ENCODE results near the gene SOHLH2. TPM values are rescaled to one million over a fixed set of nuclear protein-coding genes. Genes with fewer than 3 reads are reported as not detected.

SOHLH2 gene
- polyA plus RNA-seq, 1 donor from 2014 or later = 4.5 TPM

DNA sequence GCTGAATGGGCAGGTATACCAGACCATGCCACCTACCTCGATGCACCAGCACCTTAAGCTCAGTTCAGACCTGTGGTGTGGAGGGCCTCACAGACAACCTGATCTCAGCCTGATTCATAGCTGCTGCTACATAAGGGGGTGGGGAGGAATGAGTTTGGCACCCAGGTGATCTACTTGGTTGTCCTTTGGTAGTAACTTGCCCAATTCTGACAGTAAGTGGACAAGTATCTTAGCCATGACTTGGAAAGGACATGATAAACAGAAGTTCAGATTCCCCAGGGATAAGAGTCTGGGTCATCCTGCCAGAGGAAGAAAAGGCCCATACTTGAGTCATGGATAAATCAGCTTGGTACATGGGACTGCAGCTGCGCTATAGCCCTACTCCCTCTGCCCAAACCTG lies 28.4 kb upstream of the SOHLH2 start:
- H3K4me3 ChIP-seq (ENCODE audit: low read length) = no peak overlapping the region
- H3F3A ChIP-seq (ENCODE audit: insufficient read depth, low read length, poor library complexity, severe bottlenecking) = no peaks in the 10 kb centered on the region
- H3K79me2 ChIP-seq (replicated peaks; ENCODE audit: insufficient read depth, low read length) = no peaks in the 10 kb centered on the region
- H2AFZ ChIP-seq (ENCODE audit: low read depth, low read length) = no peak overlapping the region
- no peaks in the 10 kb centered on the region for H3K9me2 ChIP-seq (ENCODE audit: insufficient read depth, low read length)
- no peaks in the 10 kb centered on the region for H4K20me1 ChIP-seq (ENCODE audit: insufficient read depth)
- peaks cover 10% of the 10 kb centered on the region for H3K9me3 ChIP-seq (ENCODE audit: low read length)
- H3K27me3 ChIP-seq (ENCODE audit: insufficient read depth, low read depth, low read length) = no peaks in the 10 kb centered on the region
- H3K9ac ChIP-seq (ENCODE audit: low read length) = no peak overlapping the region
- no peaks in the 10 kb centered on the region for H3K36me3 ChIP-seq (ENCODE audit: insufficient read depth, low read length)
- no peak for TF ChIP-seq EP300 (conservative IDR thresholded peaks at IDR 0.05; ENCODE audit: poor library complexity, severe bottlenecking)
- TF ChIP-seq TAF1 (IDR thresholded peaks at IDR 0.05; ENCODE audit: low read depth) = no peak
- TF ChIP-seq EZH2 (IDR thresholded peaks at IDR 0.05; ENCODE audit: borderline replicate concordance, insufficient read depth, low read length, poor library complexity, severe bottlenecking) = no peak
- TF ChIP-seq MXI1 (conservative IDR thresholded peaks at IDR 0.05; ENCODE audit: poor library complexity, severe bottlenecking) = no peak
- no peak overlapping the region for H3K27ac ChIP-seq (ENCODE audit: low read length)
- no peak overlapping the region for H3K4me2 ChIP-seq (ENCODE audit: low read length)

DNA sequence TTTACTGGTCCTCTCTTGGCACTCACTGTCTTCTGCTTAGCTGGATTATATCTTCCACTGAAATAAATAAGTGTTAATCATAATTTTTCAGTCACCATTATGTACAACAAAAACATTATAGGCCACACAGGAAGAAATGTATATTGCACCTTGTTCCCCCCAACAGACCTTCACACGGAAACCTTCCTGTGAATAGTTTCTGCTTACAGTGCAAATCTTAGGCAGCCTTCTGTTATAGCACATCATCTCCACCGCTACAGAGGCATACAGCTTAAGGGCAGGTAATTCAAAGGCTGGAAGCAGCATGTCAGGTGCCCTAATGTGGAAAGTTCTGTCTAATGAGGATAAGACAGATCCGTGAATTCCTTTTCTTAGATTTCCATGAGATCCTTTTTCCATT lies 16.9 kb upstream of the SOHLH2 start:
- Histone ChIP-seq H3K4me3 (ENCODE audit: low read length) (no peak overlapping the region), H3K27ac (ENCODE audit: low read length) (no peak overlapping the region), H3K27me3 (ENCODE audit: insufficient read depth, low read depth, low read length) (no peaks in the 10 kb centered on the region), H3K36me3 (ENCODE audit: insufficient read depth, low read length) (no peaks in the 10 kb centered on the region), H3K9me2 (ENCODE audit: insufficient read depth, low read length) (no peaks in the 10 kb centered on the region), H4K20me1 (ENCODE audit: insufficient read depth) (no peaks in the 10 kb centered on the region), H3K4me2 (ENCODE audit: low read length) (no peak overlapping the region), H2AFZ (ENCODE audit: low read depth, low read length) (no peak overlapping the region), H3K9me3 (ENCODE audit: low read length) (no peaks in the 10 kb centered on the region), H3K79me2 (replicated peaks; ENCODE audit: insufficient read depth, low read length) (no peaks in the 10 kb centered on the region), H3F3A (ENCODE audit: insufficient read depth, low read length, poor library complexity, severe bottlenecking) (no peaks in the 10 kb centered on the region), H3K9ac (ENCODE audit: low read length) (no peak overlapping the region)
- TF ChIP-seq POLR2AphosphoS5 (IDR thresholded peaks at IDR 0.05) (no peak), MXI1 (conservative IDR thresholded peaks at IDR 0.05; ENCODE audit: poor library complexity, severe bottlenecking) (no peak)

DNA sequence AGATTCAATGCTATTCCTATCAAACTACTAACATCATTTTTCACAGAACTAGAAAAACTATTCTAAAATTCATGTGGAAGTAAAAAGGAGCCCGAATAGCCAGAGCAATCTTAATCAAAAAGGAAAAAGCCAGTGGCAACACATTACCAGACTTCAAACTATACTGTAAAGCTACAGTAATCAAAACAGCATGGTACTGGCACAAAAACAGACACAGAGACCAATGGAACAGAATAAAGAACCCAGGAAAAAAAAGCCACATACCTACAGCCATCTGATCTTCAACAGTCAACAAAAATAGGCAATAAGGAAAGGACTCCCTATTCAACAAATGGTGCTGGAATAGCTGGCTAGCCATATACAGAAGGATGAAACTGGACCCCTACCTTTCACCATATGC lies 10.4 kb upstream of the SOHLH2 start:
- Histone ChIP-seq H3K4me3 (ENCODE audit: low read length) (no peak overlapping the region), H3K9me2 (ENCODE audit: insufficient read depth, low read length) (no peaks in the 10 kb centered on the region), H3K36me3 (ENCODE audit: insufficient read depth, low read length) (no peaks in the 10 kb centered on the region), H3F3A (ENCODE audit: insufficient read depth, low read length, poor library complexity, severe bottlenecking) (no peaks in the 10 kb centered on the region), H4K20me1 (ENCODE audit: insufficient read depth) (no peaks in the 10 kb centered on the region), H3K9me3 (ENCODE audit: low read length) (no peaks in the 10 kb centered on the region), H3K4me2 (ENCODE audit: low read length) (no peak overlapping the region), H3K9ac (ENCODE audit: low read length) (no peak overlapping the region), H3K27ac (ENCODE audit: low read length) (no peak overlapping the region), H2AFZ (ENCODE audit: low read depth, low read length) (no peak overlapping the region), H3K79me2 (replicated peaks; ENCODE audit: insufficient read depth, low read length) (no peaks in the 10 kb centered on the region), H3K27me3 (ENCODE audit: insufficient read depth, low read depth, low read length) (no peaks in the 10 kb centered on the region)
- no peak for TF ChIP-seq MXI1 (conservative IDR thresholded peaks at IDR 0.05; ENCODE audit: poor library complexity, severe bottlenecking)
- TF ChIP-seq POLR2AphosphoS5 (IDR thresholded peaks at IDR 0.05) = no peak
- no peak for TF ChIP-seq TAF1 (IDR thresholded peaks at IDR 0.05; ENCODE audit: low read depth)
- TF ChIP-seq, protein P1, sequence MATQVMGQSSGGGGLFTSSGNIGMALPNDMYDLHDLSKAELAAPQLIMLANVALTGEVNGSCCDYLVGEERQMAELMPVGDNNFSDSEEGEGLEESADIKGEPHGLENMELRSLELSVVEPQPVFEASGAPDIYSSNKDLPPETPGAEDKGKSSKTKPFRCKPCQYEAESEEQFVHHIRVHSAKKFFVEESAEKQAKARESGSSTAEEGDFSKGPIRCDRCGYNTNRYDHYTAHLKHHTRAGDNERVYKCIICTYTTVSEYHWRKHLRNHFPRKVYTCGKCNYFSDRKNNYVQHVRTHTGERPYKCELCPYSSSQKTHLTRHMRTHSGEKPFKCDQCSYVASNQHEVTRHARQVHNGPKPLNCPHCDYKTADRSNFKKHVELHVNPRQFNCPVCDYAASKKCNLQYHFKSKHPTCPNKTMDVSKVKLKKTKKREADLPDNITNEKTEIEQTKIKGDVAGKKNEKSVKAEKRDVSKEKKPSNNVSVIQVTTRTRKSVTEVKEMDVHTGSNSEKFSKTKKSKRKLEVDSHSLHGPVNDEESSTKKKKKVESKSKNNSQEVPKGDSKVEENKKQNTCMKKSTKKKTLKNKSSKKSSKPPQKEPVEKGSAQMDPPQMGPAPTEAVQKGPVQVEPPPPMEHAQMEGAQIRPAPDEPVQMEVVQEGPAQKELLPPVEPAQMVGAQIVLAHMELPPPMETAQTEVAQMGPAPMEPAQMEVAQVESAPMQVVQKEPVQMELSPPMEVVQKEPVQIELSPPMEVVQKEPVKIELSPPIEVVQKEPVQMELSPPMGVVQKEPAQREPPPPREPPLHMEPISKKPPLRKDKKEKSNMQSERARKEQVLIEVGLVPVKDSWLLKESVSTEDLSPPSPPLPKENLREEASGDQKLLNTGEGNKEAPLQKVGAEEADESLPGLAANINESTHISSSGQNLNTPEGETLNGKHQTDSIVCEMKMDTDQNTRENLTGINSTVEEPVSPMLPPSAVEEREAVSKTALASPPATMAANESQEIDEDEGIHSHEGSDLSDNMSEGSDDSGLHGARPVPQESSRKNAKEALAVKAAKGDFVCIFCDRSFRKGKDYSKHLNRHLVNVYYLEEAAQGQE (IDR thresholded peaks at IDR 0.05; ENCODE audit: borderline replicate concordance) = no peak
- no peak for TF ChIP-seq RAD21 (conservative IDR thresholded peaks at IDR 0.05)
- TF ChIP-seq, protein P2, sequence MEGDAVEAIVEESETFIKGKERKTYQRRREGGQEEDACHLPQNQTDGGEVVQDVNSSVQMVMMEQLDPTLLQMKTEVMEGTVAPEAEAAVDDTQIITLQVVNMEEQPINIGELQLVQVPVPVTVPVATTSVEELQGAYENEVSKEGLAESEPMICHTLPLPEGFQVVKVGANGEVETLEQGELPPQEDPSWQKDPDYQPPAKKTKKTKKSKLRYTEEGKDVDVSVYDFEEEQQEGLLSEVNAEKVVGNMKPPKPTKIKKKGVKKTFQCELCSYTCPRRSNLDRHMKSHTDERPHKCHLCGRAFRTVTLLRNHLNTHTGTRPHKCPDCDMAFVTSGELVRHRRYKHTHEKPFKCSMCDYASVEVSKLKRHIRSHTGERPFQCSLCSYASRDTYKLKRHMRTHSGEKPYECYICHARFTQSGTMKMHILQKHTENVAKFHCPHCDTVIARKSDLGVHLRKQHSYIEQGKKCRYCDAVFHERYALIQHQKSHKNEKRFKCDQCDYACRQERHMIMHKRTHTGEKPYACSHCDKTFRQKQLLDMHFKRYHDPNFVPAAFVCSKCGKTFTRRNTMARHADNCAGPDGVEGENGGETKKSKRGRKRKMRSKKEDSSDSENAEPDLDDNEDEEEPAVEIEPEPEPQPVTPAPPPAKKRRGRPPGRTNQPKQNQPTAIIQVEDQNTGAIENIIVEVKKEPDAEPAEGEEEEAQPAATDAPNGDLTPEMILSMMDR (IDR thresholded peaks at IDR 0.05; ENCODE audit: poor library complexity, severe bottlenecking) = no peak
- no peak for TF ChIP-seq EZH2 (IDR thresholded peaks at IDR 0.05; ENCODE audit: borderline replicate concordance, insufficient read depth, low read length, poor library complexity, severe bottlenecking)
- TF ChIP-seq EP300 (conservative IDR thresholded peaks at IDR 0.05; ENCODE audit: poor library complexity, severe bottlenecking) = no peak
- TF ChIP-seq SMC3 (conservative IDR thresholded peaks at IDR 0.05; ENCODE audit: poor library complexity) = no peak
